ENCODE results near the gene PSAT1.

The PSAT1 gene

DNA sequence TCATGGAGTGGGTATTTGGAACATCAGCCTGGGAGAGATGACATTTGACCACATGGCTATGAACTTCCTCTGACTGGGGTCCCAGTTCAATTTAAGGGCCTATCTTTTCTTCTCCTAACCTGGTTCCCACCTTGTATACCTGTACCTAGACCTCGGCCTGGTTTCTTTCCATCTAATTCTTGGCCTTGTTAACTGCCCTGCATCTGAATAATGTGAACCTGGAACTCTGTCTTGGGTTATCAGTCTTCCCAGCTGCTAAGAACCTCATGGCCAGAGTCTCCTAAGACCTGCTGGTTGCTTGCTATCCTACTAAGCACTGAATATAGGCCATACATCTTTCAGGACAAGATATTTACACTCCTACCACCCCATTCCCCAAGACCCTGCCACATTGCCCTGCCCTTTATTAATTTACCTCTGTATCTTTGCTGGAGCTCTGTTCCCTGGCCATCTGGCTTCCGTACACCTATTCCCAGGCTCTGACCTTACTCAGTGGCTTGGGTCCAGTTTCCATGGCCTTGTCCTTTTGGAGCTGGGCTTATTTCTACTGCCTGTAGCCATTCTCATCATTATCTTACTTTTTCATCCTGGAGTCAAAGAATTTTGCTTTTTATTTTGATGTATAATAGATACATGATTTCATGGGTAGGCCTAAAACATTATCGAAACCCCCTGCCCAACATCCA is 6.6 kb downstream of the PSAT1 start:
- Histone ChIP-seq H3K4me1 (ENCODE audit: insufficient read depth, low read length) (no peaks in the 10 kb centered on the region), H2AFZ (ENCODE audit: low read depth, low read length) (no peak overlapping the region), H4K20me1 (ENCODE audit: insufficient read depth, low read length) (no peaks in the 10 kb centered on the region), H3K4me2 (ENCODE audit: insufficient read depth, low read length) (no peak overlapping the region), H3K27ac (ENCODE audit: low read length) (no peak overlapping the region), H3K27me3 (ENCODE audit: insufficient read depth, low read length, poor library complexity) (no peaks in the 10 kb centered on the region), H3K4me3 (ENCODE audit: low read depth in 1 of 2, low read length in 2 of 2) (no peak overlapping the region), H3K9ac (ENCODE audit: low read depth, low read length) (no peak overlapping the region), H3K36me3 (ENCODE audit: insufficient read depth, low read length) (no peaks in the 10 kb centered on the region), H3K9me3 (ENCODE audit: insufficient read depth, low read length, severe bottlenecking) (no peaks in the 10 kb centered on the region), H3K79me2 (ENCODE audit: insufficient read depth, low read length) (no peaks in the 10 kb centered on the region)
- no peak for TF ChIP-seq EZH2 (IDR thresholded peaks at IDR 0.05; ENCODE audit: borderline replicate concordance, low read depth, low read length, severe bottlenecking)
- no peak for TF ChIP-seq CTCF (IDR thresholded peaks at IDR 0.05; ENCODE audit: borderline replicate concordance, extremely low read depth, low read length, poor library complexity, severe bottlenecking)
- ATAC-seq (ENCODE audit: insufficient read depth, low read depth) = no peak
- DNase-seq = no peak

GRCh38 chr9:78304357-78304756 is 7.4 kb downstream of the PSAT1 start:
- H3K9me3 ChIP-seq (ENCODE audit: insufficient read depth, low read length, severe bottlenecking) = no peaks in the 10 kb centered on the region
- TF ChIP-seq CTCF (IDR thresholded peaks at IDR 0.05; ENCODE audit: borderline replicate concordance, extremely low read depth, low read length, poor library complexity, severe bottlenecking) (no peak), EZH2 (IDR thresholded peaks at IDR 0.05; ENCODE audit: borderline replicate concordance, low read depth, low read length, severe bottlenecking) (no peak)
- H3K27ac ChIP-seq (ENCODE audit: low read length) = no peak overlapping the region
- no peak overlapping the region for H2AFZ ChIP-seq (ENCODE audit: low read depth, low read length)
- H3K36me3 ChIP-seq (ENCODE audit: insufficient read depth, low read length) = no peaks in the 10 kb centered on the region
- H3K4me1 ChIP-seq (ENCODE audit: insufficient read depth, low read length) = no peaks in the 10 kb centered on the region
- H4K20me1 ChIP-seq (ENCODE audit: insufficient read depth, low read length) = no peaks in the 10 kb centered on the region
- H3K4me3 ChIP-seq (ENCODE audit: low read depth in 1 of 2, low read length in 2 of 2) = no peak overlapping the region
- DNase-seq (no peak), ATAC-seq (ENCODE audit: insufficient read depth, low read depth) (no peak)
- no peak overlapping the region for H3K9ac ChIP-seq (ENCODE audit: low read depth, low read length)
- H3K79me2 ChIP-seq (ENCODE audit: insufficient read depth, low read length) = no peaks in the 10 kb centered on the region
- no peaks in the 10 kb centered on the region for H3K27me3 ChIP-seq (ENCODE audit: insufficient read depth, low read length, poor library complexity)
- H3K4me2 ChIP-seq (ENCODE audit: insufficient read depth, low read length) = no peak overlapping the region

- no peaks in the 10 kb centered on the region for H3K27me3 ChIP-seq (ENCODE audit: insufficient read depth, low read length, poor library complexity)
- H4K20me1 ChIP-seq (ENCODE audit: insufficient read depth, low read length) = no peaks in the 10 kb centered on the region
- H3K9me3 ChIP-seq (ENCODE audit: insufficient read depth, low read length, severe bottlenecking) = no peaks in the 10 kb centered on the region
- H3K79me2 ChIP-seq (ENCODE audit: insufficient read depth, low read length) = no peaks in the 10 kb centered on the region
- TF ChIP-seq EZH2 (IDR thresholded peaks at IDR 0.05; ENCODE audit: borderline replicate concordance, low read depth, low read length, severe bottlenecking) = no peak
- TF ChIP-seq CTCF (IDR thresholded peaks at IDR 0.05; ENCODE audit: borderline replicate concordance, extremely low read depth, low read length, poor library complexity, severe bottlenecking) = no peak
- DNase-seq = no peak
- no peak overlapping the region for H3K27ac ChIP-seq (ENCODE audit: low read length)
- H3K4me2 ChIP-seq (ENCODE audit: insufficient read depth, low read length) = no peak overlapping the region
- no peak for ATAC-seq (ENCODE audit: insufficient read depth, low read depth)
- H3K9ac ChIP-seq (ENCODE audit: low read depth, low read length) = no peak overlapping the region
- no peak overlapping the region for H3K4me3 ChIP-seq (ENCODE audit: low read depth in 1 of 2, low read length in 2 of 2)
- H3K36me3 ChIP-seq (ENCODE audit: insufficient read depth, low read length) = no peaks in the 10 kb centered on the region
- H2AFZ ChIP-seq (ENCODE audit: low read depth, low read length) = no peak overlapping the region
- H3K4me1 ChIP-seq (ENCODE audit: insufficient read depth, low read length) = no peaks in the 10 kb centered on the region
Observed at GRCh38 chr9:78306222-78307076, 9.5 kb downstream of the PSAT1 start.

All from DND-41 (cell line).